NCI-H1694 treated with DMSO at 0.1 percent for 48 hours (cell line): ENCODE data around the gene OAS1.
"Not testable (repeated sequence)": the region's sequence is repeated elsewhere in the genome, so short reads cannot be mapped to it uniquely, and the experiment has no call there.

Experiments used
- DNase-seq: peaks from one replicate; lab custom pipeline; 2025; lab: John Stamatoyannopoulos, UW

The OAS1 gene

DNA sequence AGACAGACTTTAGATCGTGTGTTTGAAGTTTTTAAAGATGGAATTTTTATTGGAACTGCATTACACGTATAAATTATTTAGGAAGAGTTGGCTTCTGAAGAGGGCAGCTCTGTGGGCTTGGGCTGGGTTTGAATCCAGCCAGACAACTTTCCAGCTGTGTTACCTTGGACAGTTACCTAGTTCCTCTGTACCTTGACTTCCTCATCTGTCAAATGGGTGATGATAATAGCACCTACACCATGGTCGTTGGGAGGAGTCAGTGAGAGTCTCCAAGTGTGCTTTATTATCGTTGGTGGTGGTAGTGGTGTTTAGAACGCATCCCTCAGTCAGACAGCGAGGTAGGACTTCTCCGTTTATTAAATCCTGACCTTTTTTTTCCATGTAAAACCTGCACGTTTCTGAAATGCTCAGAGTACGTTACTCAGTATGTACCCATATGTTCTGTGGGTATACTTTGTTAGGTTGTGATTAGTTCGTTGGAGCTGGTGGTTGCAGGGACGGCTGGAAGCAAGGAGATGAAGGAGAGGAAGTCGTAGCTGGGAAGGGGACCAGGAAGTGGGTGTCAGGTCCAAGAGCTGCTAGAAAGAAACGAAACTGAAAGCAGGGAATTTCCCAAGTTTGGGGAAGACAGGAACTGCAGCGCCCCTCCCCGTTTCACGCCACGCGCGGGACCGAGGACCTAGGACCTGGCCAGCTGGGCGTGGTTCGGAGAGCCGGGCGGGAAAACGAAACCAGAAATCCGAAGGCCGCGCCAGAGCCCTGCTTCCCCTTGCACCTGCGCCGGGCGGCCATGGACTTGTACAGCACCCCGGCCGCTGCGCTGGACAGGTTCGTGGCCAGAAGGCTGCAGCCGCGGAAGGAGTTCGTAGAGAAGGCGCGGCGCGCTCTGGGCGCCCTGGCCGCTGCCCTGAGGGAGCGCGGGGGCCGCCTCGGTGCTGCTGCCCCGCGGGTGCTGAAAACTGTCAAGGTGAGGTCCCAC is 31.3 kb downstream of the OAS1 start, which contains the start of gene OAS3:
TSS of gene OAS3 (plus strand) at position 734 of the 979 bp plus-strand sequence. CDS start at position 791, 57 bp downstream.
- DNase-seq = no peak

DNA sequence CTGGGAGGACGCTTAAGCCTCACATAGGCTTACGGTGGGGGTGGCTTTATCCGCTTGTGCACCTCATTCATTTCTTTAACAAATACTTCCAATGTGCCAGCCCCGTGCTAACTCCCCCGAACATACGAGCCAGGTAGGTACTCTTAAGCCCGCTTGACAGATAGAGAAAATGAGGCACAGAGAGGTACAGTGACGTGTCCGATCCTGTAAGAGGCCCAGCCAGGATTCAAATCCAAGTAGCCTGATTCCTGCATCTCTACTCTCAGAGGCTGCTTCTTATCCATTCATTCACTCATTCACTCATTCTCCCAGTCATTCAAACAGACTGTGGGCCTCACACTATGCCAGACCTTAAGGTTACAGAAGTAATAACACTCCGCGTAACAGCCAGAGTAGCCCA is 32.0 kb downstream of the OAS1 start:
- no peak for DNase-seq

DNA sequence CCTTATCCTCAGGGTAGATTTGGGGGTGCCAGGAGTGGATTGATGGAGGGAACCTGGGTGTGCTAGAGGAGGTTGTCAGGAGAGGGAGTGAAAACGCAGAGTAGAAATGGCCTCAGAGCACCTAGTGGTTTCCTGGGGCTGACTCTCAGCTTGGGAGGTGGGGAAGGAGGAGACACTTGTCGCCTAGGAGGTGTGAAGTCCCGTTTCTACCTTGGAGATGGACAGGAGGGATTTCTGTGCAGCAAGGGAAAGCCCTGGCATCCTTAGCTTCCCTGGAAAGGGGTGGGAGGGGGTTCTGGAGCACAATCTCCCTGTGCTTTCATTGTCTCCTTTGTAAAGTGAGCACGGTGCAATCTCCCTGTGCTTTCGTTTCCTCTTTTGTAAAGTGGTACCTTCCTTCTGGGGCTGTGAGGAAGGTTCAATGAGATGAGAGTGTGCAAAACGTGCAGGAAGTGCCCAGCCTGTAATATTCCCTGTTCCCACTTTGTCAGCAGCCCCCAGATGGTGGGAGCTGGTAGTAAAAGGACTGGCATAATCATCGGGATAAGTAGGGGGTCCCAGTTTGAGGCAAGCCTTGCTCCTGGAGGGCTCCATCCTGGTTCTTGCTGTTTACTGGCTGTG is 33.1 kb downstream of the OAS1 start:
- no peak for DNase-seq

DNA sequence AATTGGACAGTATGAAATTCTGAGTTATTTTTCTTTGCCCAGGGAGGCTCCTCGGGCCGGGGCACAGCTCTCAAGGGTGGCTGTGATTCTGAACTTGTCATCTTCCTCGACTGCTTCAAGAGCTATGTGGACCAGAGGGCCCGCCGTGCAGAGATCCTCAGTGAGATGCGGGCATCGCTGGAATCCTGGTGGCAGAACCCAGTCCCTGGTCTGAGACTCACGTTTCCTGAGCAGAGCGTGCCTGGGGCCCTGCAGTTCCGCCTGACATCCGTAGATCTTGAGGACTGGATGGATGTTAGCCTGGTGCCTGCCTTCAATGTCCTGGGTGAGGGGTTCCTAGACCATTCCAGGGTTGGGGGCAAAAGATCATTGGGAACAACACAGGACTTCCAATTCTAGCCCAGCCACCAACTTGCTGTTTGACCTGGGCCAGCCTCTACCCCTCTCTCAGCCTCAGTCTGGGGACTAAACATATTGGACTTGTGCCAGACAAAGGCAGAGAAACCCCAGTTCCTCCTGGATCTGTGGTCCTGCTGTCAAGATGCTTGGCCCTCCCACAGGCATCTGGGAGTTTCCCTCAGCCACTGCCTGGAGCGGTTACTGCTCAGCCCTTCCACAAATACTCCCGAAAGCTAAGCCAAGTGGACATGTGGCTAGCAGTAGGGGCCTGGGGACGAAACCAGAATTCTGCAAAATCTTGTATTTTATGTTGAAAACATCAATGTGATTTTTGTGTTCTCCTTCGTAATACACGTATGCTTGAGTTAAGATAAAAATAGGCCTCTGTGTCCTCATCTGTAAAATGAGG is 35.0 kb downstream of the OAS1 start:
- DNase-seq = no peak

DNA sequence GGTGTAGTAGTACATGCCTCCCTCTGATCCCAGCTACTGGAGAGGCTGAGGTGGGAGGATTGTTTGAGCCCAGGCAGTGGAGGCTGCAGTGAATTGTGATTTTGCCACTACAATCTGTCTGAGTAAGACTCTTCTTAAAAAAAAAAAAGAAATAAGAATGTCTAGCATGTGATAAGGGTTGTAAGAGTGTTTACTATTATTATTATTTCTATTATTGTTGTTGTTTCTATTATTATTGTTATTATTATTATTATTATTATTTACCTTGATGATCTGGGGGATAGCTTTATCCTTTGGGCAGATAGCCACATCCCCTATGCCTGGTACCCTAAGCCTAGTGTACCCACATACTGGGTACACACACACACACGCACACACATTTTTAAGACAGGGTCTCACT is 35.8 kb downstream of the OAS1 start:
- no peak for DNase-seq

DNA sequence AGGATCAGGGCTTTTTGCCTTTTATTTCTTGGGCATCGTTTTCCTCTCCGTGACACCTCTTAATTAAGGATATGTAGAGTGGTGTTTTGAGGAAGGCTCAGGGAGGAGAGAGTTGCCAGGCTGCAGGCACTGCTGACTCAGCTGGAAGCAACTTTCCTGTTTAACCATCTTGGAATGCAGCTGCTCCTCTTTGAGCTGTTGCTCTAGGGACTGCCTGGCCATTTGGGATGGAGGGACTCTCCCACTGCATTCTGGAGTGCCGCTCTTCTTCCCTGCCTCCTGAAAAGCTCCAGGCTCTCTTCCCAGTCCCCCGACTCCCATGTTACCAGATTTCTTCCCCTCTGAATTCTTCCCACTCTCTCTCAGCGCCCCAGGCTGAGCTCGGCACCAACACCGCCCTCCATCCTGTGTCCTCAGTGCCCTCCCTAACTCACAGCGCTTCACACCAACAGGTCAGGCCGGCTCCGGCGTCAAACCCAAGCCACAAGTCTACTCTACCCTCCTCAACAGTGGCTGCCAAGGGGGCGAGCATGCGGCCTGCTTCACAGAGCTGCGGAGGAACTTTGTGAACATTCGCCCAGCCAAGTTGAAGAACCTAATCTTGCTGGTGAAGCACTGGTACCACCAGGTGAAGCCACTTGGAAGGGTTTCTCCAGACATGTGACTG is 37.4 kb downstream of the OAS1 start:
- DNase-seq = no peak

DNA sequence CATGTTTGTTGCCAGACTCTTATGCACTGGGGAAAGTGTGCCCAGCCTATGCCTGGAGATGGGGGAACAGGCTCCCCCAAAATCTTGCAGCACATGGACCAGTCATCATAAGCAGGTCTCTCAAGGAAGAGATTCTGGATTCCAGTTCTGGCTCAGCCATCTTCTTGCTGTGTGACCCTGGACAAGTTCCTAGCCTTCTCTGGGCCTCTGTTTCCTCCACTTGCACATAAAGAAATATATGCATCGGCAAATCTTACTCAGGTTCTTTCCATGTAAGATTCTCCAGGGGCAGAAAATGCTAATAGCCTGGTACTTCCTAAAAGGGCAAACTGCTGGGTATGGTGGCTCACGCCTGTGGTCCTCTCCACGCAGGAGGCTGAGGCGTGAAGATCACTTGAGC is 38.8 kb downstream of the OAS1 start:
- DNase-seq = no peak

DNA sequence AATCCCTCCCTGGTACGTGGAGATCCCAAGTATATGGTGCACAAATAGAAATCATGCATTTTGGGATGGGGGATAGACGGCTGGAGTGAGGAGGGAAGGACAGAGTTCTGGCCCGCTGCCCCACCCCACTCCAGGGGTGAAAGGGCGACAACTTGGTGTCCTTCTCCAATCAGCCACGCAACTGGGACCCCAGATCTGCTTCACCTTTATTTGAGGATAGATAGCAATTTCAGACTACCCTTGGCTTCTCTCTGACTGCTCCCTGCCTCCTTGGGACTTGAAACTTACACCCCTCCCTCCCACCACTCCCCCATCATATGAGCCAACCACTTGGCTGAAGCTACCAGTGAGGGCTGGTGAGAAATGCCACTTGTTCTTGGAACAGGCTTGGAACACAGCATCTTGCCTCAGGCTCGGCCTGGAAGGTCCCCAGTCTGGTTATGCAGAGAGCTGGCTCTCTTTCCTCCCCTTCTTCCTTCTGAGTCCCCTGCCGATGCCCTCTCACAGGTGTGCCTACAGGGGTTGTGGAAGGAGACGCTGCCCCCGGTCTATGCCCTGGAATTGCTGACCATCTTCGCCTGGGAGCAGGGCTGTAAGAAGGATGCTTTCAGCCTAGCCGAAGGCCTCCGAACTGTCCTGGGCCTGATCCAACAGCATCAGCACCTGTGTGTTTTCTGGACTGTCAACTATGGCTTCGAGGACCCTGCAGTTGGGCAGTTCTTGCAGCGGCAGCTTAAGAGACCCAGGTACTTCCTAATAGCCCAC is 39.7 kb downstream of the OAS1 start:
- DNase-seq = no peak

DNA sequence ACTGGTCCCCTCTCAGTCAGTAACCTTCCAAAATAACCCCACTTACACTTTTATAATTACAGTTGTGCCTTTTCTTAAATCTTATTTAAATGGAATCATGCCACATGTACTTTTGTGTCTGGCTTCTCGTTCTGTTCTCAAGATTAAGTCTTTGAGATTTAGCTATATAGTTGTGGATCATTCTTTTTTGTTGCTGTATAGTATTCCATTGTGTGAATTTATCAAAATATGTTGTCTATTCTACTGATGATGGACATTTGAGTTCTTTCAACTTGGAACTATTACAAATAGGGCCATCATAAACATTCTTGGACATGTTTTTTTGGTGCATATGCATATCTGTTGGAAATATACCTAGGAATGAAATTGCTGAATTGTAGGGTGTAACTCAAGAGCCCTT is 40.6 kb downstream of the OAS1 start:
- DNase-seq = no peak

DNA sequence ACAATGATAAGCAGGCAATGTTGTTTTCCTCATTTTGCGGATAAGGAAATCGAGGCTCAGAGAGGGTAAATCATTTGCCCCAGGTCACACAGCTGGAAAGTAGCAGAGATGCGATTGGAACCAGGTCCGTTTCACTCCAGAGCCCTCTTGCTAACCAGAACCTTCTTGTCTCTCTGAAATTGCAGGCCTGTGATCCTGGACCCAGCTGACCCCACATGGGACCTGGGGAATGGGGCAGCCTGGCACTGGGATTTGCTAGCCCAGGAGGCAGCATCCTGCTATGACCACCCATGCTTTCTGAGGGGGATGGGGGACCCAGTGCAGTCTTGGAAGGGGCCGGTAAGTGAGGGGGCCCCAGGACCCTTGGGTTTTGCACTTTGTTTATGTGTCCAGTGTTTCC is 41.0 kb downstream of the OAS1 start:
- no peak for DNase-seq

DNA sequence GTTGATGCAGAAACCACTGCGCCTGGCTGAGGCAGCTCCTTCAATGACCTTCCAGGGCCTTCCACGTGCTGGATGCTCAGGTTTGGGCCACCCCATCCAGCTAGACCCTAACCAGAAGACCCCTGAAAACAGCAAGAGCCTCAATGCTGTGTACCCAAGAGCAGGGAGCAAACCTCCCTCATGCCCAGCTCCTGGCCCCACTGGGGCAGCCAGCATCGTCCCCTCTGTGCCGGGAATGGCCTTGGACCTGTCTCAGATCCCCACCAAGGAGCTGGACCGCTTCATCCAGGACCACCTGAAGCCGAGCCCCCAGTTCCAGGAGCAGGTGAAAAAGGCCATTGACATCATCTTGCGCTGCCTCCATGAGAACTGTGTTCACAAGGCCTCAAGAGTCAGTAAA is 42.0 kb downstream of the OAS1 start:
- no peak for DNase-seq

DNA sequence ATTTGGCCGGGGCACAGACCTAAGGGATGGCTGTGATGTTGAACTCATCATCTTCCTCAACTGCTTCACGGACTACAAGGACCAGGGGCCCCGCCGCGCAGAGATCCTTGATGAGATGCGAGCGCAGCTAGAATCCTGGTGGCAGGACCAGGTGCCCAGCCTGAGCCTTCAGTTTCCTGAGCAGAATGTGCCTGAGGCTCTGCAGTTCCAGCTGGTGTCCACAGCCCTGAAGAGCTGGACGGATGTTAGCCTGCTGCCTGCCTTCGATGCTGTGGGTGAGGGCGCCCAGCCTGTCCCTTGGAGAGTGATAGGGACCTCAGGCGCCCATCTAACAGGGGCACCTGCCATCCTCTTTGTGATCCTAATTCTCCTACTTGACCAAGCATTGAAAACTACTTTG is 43.9 kb downstream of the OAS1 start:
- DNase-seq = no peak

DNA sequence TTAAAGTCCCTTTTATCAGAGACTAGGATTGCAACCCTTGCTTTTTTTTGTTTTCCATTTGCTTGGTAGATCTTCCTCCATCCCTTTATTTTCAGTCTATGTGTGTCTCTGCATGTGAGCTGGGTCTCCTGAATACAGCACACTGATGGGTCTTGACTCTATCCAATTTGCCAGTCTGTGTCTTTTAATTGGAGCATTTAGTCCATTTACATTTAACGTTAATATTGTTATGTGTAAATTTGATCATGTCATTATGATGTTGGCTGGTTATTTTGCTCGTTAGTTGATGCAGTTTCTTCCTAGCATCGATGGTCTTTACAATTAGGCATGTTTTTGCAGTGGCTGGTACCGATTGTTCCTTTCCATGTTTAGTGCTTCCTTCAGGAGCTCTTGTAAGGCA is 50.4 kb downstream of the OAS1 start:
- DNase-seq = not testable (repeated sequence)

DNA sequence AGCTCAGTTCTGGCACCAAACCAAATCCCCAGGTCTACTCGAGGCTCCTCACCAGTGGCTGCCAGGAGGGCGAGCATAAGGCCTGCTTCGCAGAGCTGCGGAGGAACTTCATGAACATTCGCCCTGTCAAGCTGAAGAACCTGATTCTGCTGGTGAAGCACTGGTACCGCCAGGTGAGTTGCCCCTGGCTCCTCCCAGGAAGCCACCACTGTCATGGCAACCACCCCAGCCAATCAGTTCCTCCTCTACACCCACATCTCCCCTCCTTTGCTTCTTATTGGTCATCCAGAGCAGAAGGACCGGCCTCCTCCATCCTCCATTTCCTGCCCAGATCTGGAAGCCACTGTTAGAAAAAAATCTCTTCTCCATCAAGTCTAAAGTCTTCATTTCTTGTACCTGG is 54.3 kb downstream of the OAS1 start:
- DNase-seq = no peak

DNA sequence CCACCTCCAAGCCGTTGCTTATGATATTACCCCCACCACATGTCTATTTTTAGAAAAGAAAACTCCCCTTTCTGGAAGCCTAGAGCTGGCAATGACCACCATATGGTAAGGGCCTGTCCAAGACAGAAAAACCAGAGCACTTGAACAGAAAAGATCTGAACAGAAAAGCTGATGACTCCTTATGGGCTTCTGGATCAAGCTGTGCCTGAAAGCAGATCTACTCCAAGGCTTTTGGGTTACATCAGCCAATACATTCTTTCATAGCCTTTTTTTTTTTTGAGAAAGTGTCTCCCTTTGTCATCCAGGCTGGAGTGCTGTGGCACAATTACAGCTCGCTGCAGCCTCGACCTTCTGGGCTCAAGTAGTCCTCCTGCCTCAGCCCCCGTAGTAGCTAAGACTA is 54.8 kb downstream of the OAS1 start:
- no peak for DNase-seq

DNA sequence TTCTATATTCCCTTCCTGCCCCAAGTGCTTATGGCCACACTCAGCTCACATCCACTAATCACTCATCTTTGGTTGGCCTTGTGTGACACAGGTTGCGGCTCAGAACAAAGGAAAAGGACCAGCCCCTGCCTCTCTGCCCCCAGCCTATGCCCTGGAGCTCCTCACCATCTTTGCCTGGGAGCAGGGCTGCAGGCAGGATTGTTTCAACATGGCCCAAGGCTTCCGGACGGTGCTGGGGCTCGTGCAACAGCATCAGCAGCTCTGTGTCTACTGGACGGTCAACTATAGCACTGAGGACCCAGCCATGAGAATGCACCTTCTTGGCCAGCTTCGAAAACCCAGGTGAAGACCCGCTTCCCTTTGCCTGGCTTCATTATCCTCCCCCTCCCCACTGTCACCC is 55.8 kb downstream of the OAS1 start:
- DNase-seq = no peak

DNA sequence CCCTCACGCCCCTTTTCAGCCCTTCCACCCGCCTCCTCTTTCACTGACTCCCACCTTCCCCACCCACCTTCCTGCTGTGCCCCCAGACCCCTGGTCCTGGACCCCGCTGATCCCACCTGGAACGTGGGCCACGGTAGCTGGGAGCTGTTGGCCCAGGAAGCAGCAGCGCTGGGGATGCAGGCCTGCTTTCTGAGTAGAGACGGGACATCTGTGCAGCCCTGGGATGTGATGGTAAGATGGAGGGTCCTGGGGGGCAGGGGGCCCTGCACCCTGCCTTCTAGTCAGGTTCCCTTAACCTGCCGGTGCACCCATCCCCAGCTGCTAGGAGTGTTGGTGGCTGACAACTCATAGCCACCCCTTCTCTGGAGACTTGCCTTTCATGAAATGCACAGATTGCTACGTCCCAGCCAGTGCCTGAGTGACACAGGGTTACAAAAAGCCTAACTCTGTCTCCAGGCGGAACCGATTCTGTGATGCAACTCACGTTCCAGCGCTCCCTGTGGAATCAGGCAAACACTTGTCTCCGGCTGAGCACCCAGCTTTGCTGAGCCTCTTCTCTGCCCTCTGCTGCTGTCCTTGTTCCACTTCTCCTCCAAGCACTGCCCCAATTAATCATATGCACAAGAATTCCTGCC is 56.6 kb downstream of the OAS1 start:
- no peak for DNase-seq

DNA sequence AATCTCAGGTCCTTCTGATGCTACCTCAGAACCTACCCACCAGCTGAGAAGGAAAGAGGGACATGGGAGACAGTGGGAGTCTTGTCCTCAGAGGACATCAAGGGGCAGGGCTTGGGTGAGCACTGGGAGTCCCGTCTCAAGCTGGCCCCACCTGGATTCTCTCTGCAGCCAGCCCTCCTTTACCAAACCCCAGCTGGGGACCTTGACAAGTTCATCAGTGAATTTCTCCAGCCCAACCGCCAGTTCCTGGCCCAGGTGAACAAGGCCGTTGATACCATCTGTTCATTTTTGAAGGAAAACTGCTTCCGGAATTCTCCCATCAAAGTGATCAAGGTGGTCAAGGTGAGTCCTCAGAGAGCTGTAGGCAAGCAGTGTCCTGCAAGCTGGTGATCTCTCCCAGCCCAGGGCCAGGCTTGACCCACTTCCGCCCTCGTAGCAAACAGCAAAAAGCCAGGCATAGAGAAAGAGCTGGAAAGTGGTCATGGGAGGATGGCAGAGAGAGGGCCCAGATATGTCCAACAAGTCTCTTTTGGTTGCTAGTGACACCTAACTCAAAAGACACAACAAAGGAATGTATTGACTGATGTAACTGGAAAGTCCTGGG is 57.4 kb downstream of the OAS1 start:
- no peak for DNase-seq

DNA sequence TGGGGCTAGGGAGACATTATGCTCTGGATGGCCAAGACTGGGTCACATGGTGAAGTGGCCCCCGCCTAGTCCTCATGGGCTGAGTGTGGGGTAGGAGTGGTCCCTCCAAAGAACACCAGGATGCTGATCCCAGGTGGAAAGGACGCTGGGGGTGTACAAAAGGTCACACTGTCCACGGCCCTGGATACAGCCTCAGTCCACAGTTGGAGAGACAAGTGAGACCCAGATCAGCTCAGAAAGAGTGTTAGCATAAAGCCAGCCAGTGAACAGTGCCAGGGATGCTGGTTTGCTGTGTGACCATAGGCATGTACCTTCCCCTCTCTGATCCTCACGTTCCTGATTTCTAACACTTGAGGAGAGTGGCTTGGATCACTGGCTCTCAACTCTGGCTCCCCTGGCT is 58.2 kb downstream of the OAS1 start:
- DNase-seq = no peak

DNA sequence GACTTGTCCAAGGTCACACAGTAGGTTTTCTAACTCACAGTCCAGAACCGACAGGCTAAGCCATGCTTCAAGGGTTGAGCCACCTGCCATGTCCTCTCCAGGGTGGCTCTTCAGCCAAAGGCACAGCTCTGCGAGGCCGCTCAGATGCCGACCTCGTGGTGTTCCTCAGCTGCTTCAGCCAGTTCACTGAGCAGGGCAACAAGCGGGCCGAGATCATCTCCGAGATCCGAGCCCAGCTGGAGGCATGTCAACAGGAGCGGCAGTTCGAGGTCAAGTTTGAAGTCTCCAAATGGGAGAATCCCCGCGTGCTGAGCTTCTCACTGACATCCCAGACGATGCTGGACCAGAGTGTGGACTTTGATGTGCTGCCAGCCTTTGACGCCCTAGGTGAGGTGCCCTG is 58.9 kb downstream of the OAS1 start:
- DNase-seq = no peak
